NCI-H82 (cell line): ENCODE measurements around the gene POLR3A.

Experiments used
- DNase-seq: peaks from one replicate; lab custom pipeline; 2025; lab: John Stamatoyannopoulos, UW

Gene POLR3A

GRCh38 chr10:78046711-78047269 lies 17.5 kb upstream of the POLR3A start:
- no peak for DNase-seq

GRCh38 chr10:78045856-78046255 lies 16.5 kb upstream of the POLR3A start:
- no peak for DNase-seq

- no peak for DNase-seq
Measured at GRCh38 chr10:78045237-78045636, 15.9 kb upstream of the POLR3A start.

- DNase-seq: no peak
Measured at GRCh38 chr10:78044699-78045098, 15.4 kb upstream of the POLR3A start.

- DNase-seq: peak; percentile 45
Measured at GRCh38 chr10:78044179-78044578, 14.9 kb upstream of the POLR3A start.

GRCh38 chr10:78042752-78043104 lies 13.4 kb upstream of the POLR3A start:
- no peak for DNase-seq

GRCh38 chr10:78042058-78042751 lies 12.9 kb upstream of the POLR3A start:
- peak; percentile 20 for DNase-seq

GRCh38 chr10:78041170-78042057 lies 12.1 kb upstream of the POLR3A start:
- DNase-seq: no peak

- DNase-seq: no peak
Measured at GRCh38 chr10:78039743-78040142, 10.4 kb upstream of the POLR3A start.

GRCh38 chr10:78038791-78039547 lies 9.7 kb upstream of the POLR3A start:
- DNase-seq: no peak

GRCh38 chr10:78038105-78038504 lies 8.8 kb upstream of the POLR3A start:
- no peak for DNase-seq

GRCh38 chr10:78035933-78036583 lies 6.7 kb upstream of the POLR3A start:
- no peak for DNase-seq

- no peak for DNase-seq
Measured at GRCh38 chr10:78035437-78035836, 6.1 kb upstream of the POLR3A start.

- DNase-seq: no peak
Measured at GRCh38 chr10:78035025-78035424, 5.7 kb upstream of the POLR3A start.

- peak; percentile 97 for DNase-seq
Measured at GRCh38 chr10:78033637-78034470, 4.5 kb upstream of the POLR3A start, which contains the start of gene RPS24. Gene RPS24 (plus strand): TSS chr10:78033863. CDS start chr10:78033902, 39 bp downstream.

- DNase-seq: no peak
Measured at GRCh38 chr10:78033387-78033636, 4.0 kb upstream of the POLR3A start.

- peak; percentile 56 for DNase-seq
Measured at GRCh38 chr10:78028438-78029268, 662 bp downstream of the POLR3A start.

GRCh38 chr10:78025685-78026364 lies 3.5 kb downstream of the POLR3A start:
- DNase-seq: no peak

GRCh38 chr10:78023741-78024140 lies 5.6 kb downstream of the POLR3A start:
- DNase-seq: no peak

- no peak for DNase-seq
Measured at GRCh38 chr10:78021201-78021600, 8.1 kb downstream of the POLR3A start.
